Suppressor macrophage treated with lipopolysaccharide for 1 hour (primary cell): ENCODE results near the gene OTOP3.

ENCODE experiments used
- DNase-seq, 3 donors: peaks; one replicate each; pipeline ENCODE4 v3.0.0-alpha.2; 2020 to 2022

OTOP3 gene

DNA sequence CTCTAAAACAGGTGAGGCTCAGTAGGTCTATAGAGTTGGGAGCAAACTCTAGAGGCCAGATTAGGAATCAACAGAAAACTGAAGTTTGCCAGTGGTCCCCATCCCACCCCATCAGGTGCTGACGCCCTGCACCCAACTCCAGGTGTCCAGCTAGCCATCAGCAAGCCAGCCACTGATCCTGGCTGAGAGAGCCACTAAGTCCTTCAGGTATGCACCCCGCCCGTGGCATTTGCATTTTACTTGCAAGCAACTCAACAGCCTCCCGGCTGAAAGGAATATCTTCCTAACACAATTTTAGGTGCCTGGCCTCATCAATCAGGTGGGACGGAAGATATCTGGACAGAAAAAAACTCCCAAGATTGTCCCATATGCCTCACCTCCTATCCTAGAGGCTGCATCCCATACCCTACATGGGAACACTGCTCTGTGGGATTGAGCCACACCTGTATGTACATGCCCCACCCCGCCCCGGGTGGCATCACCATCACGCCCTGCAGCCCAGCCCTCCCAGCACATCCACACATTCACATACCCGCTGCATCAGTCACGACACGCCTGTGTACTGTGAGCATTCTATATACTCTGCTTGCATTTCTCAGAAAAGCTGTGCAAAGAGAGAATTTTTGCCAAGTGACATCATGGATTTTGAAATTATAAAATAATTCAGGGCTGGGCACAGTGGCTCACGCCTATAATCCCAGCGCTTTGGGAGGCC is 8.3 kb downstream of the OTOP3 start:
- DNase-seq = no peak

DNA sequence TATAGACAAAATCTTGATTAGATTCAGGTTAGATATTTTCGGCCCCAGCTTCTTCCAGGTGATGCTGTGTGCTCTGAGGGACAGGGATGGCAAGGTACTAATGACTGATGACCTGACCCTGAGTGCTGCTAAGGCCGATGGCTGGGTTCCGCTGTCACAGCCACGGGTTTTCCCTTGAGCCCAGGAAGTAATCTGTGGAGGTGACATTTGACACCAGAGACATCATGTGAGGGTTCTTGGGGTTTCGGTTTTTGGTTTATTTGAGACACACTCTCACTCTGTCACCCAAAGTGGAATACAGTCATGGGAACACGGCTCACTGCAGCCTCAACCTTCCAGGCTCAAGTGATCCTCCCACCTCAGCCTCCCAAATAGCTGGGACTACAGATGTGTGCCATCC is 9.8 kb downstream of the OTOP3 start:
- DNase-seq = peak in 2 of 3 donors; percentile 30 to 37

DNA sequence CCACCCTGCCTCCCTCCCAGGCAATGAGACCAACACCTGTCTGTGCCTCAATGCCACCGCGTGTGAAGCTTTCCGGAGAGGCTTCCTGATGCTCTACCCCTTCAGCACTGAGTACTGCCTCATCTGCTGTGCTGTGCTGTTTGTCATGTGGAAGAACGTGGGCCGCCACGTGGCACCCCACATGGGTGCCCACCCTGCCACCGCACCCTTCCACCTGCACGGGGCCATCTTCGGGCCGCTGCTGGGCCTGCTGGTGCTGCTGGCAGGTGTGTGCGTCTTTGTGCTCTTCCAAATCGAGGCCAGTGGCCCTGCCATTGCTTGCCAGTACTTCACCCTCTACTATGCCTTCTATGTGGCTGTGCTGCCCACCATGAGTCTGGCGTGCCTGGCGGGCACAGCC is 10.9 kb downstream of the OTOP3 start:
- DNase-seq = no peak

DNA sequence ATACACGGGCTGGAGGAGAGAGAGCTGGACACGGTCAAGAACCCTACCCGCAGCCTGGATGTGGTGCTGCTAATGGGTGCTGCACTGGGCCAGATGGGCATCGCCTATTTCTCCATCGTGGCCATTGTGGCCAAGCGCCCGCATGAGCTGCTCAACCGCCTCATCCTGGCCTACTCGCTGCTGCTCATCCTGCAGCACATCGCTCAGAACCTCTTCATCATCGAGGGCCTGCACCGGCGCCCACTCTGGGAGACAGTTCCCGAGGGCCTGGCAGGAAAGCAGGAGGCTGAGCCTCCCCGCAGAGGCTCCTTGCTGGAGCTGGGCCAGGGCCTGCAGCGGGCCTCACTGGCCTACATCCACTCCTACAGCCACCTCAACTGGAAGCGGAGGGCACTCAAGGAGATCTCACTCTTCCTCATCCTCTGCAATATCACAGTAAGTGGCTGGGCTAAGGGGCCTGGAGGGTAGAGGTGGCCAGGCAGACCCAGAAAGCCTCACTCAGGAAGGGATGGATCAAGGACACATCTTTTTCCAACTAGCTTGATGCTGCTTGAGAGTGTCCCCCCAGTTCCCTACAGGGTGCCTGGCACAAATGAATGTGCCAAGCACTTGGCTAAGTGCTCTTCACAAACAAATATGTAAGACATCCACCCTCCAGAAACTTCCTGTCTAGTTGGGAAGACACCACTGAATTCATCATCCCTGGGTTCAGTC is 11.5 kb downstream of the OTOP3 start:
- DNase-seq = no peak

DNA sequence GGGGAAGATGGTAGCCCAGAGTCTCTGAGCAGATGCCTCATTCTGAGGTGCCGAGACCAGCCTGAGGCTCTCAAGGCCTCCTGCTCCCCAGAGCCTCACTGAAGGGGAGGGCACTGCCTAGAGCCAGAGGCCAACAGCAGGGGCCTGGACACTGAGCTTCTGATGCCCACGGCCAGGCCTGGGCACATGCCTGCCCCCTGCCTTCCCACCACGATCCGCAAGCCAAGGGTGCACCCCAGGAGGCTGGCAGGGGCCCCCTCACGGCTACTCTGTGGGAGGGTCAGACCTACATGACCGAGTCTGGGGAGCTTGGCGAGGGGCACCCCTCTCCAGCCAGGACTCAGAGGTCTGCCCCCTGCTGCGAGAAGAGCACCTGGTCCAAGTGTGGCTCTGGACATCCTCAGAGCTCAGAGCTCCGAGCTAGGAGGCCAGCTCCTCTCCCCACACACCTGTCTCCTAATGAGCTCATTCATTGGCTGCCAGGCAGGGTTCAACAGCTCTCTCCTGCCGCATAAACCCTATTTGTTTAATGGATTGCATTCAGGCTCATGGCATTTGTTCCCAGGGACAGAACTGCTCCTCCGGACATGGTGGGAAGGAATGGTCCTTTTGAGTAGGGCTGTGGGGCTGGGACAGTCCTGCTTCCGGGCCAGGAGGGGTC is 13.9 kb downstream of the OTOP3 start:
- no peak for DNase-seq

DNA sequence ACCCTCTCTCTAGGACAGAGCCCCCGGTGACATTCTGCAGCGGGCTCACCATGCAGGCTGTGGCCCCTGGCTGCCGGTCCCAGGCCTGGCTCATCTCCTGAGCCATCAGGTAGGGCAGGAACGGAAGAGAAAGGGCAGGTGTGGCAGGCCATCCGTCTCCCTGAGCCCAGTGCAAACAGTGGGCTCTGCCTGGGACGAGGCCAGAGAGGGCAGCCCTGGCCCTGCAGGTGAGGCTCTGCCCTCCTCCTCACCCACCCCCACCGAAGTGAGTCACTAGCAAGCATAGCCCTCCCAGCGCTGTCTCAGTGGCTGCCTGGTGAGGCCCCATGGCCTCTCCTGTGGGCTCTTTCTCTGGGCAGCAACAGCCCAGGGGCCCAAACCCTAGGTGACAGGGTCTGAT is 14.5 kb downstream of the OTOP3 start:
- DNase-seq = no peak

DNA sequence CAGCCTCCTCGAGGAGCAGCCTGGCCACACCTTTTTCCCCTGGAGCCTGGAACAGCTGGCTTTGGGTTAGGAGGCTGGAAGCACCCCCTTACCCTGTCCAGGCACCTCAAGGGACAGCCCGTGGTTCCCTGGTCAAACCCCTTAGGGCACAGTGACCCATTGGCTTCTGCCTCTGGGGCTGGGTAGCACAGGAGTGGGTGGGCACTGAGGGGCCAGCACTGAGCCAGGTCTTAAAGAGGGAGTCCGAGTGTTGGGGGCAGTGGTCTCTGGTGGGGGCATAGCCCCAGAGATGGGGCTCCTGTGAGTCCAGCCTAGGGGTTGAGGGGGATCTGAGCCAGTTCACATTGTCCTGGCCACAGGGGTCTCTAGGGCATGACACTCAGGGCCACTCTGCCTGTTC is 15.4 kb downstream of the OTOP3 start:
- DNase-seq = no peak

DNA sequence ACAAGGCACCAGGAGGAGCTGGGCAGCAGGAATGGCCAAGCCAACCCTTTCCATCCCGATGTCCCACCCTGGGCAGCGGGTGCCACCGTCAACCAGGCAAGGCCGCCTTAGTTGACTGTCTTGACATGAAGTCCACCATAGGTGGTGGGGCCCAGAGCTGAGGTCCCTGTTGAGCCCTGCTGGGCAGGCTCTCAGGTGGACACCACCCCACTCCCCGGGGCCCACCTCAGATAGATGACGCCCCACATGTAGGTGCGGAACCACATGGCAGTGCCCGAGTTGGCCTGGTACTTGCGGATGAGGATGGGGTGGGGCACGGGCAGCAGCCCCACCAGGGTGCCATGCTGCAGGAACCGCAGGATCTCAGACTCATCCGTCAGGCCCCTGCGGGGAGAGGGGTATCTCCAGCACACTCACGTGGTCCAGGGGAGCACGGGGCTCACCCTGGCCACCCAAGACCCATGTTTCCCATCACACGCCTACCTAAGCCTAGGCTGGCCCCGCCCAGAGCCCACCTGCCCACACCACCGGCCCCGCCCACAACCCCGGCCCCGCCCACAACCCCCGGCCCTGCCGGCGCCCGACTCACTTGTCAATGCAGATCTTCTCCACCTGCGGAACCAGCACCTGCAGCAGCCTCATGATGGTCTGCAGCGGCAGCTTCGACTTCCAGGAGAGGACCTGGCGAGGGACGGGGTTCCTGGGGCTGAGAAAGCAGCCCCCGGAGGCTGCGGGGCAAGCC is 16.2 kb downstream of the OTOP3 start:
- no peak for DNase-seq

DNA sequence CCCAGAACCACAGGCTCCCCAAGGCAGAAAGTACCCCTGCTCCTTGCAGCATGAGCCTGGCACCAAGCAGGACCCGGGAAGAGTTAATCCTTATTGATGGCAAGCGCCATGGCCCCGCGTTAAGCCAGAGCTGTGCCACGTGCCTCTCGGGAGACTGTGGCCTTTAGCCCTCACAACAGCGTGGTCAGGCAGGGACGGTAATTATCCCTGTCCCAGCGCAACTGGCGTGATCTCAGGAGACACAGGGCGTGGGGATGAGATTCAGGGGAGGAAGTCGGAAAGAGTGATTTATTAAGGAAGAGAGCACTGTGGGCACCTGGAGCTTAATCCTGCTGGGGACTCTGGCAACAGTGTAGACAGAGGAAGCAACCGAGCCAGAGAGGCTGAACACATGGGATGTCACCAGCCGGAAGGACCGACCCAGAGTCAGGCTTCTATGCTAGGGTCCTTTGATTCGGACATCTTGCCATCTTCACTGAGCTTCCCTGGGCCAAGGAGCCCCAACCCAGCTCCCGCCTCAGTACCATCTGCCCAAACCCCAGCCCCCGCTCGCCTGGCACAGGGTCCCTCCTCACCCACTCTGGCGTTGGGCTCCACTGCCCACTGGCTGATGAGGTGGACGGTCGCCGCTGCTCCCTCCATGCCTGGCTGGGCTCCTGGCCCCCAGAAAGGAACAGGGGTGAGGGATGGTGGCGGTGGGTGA is 16.9 kb downstream of the OTOP3 start:
- DNase-seq = no peak

DNA sequence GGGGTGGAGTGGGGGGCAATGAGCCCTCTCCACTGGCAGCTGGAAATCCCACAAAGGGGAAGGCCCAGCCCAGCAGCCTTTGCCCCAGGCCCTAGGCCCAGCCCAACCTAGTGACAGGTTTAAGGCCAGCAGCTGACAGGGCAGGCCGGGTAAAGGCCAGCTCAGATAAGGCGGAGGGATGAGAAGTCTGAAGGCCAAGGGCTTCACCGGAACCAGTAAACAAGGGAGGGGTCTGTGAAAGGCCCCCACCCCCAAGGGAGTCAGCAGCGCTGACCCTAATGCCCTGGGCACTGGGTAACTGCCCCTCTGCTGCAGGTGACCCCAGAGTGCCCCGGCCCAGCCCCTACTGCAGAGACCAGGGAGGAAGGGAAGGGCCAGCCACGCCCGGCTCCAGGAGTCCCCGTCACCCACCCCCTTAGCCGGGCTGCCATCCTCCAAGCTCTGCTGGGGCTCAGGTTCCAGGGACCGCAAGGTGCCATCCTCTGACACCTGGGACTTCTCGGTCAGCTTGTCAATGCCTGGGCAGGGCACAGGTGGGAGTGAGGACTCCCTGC is 17.5 kb downstream of the OTOP3 start:
- no peak for DNase-seq

DNA sequence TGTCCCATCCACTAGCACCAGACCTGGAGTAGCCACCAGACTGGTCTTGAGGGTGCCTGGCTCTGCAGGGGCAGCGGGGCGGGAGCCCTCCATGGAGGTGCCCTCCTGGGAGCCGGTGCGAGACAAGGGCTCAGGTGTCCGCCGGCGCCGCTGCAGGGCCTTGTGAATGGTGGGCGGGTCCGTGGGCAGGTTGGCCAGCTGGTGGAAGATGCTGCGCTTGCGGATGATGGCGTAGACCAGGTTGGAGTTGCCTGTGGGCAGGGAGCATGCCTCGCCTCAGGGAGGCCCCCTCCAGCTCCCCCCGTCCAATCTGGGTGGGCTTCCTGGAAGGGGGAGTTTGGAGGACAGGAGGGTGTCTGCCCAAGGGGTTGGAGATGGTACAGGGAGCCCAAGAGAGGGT is 18.4 kb downstream of the OTOP3 start:
- DNase-seq = no peak

DNA sequence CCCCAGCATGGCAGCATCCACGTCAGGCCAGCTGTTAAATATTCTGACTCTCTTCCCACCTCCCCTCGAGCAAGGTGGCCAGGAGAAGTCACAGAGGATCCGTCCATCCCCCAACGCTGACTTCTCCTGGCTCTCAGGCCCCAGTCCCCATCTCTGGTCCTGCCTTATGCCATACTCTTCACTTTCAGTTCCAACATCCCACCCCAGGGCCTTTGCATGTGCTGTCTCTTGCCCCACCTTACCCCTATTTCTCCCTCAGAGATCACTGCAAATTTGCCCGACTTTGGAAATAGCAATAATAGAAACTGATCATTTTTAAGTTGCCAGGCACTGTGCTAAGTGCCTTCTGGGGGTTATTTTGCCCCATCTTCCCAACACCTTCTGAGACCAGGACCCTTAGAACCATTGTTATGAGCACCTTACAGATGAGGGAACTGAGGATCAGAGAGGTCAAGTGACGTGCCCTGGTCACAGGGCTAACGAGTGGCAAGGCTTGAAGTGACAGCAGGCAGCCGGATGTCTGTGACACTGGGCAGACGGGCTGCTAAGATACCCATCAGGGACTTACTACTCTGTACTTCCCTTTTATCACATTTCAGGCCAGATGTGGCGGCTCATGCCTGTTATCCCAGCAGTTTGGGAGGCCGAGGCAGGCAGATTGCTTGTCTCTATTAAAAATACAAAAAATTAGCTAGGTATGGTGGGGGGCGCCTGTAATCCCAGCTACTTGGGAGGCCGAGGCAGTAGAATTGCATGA is 19.1 kb downstream of the OTOP3 start:
- DNase-seq = peak in 1 of 3 donors; percentile 32

DNA sequence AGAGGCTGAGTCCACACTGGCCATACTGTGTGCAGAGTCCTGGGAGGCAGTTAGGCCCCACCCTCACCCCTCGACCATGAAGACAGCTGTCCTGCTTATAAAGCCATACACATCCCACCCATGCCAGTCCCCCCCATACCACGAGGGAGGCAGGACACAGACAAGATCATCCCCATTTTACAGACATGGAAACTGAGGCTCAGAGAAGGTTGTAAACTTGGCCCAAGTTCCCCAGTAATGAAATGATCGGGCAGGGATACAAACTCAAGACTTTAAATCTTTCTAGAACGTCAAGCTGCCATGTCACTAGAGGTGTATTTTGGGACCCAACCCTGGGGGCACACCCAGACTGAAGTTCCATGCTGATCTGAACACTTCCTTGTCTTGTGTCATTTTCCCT is 20.4 kb downstream of the OTOP3 start:
- DNase-seq = no peak

DNA sequence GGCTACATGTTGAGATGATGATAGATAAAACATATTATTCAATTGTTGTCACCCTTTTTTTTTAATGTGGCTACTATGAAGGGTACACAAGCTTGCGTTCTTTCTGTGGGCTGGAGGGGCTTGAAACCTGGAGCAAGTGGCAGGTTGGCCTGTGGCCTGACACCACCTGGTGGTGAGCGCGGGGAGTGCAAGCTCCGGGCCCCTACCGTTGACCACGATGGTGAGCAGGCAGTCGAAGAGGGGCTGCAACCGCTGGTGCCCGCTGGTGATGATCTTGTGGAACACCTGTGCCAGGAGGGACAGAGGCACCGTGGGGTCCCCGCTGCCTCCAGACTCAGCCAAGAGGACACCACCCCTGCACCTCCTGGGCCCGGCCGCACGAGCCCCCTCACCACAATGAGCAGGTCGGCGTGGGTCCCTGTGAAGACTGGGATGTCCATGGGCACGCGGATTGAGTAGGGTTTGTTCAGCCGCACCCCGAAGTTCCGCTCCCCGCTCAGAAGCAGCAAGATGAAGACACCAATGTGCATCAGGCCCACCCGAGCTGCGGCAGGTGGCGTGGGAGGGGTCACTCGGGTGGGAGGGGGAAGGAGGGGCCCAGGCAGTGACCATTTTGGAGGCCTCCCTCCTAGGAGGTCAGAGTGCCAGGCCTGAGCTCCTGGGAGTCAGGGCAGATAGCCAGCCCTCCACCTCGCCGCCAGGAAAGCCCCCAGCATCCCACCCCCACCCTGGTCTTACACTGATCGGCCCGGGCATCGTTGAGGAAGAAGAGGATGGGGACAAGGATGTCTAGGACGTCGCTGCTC is 22.4 kb downstream of the OTOP3 start:
- peak; percentile 77 to 88 (median 81) for DNase-seq

DNA sequence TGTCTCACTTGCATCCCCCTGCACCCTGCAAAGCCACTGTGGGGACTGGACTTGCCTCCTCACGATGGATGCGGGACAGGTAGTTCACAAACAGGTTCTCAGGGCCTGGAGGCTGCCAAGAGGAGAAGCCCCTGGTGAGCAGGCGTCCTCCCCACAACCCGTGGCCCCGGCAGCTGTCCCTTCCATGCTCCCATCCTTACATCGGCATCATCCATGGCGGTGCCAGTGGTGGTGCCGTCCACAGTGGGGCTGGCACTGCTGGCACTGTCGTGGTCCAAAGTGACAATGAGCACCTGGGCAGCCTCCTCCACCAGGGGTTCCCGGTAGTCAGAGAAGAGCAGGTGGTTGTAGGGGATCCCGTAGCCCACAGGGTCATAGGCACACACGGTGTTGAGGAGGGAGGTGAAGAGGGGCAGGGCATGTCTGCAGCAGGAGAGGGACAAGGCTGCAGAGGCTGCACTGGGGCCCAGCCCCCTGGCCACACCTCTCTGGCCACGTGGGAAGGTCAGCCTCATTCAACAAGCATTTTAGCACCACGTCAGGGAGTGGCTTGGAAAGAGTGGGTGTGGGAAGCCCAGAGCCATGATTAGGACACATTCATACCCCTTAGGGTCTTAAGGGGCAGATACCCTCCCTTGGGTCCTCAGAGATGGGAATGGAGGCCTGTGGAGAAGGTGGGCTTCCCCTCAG is 24.3 kb downstream of the OTOP3 start:
- peak in 2 of 3 donors; percentile 31 to 33 for DNase-seq

DNA sequence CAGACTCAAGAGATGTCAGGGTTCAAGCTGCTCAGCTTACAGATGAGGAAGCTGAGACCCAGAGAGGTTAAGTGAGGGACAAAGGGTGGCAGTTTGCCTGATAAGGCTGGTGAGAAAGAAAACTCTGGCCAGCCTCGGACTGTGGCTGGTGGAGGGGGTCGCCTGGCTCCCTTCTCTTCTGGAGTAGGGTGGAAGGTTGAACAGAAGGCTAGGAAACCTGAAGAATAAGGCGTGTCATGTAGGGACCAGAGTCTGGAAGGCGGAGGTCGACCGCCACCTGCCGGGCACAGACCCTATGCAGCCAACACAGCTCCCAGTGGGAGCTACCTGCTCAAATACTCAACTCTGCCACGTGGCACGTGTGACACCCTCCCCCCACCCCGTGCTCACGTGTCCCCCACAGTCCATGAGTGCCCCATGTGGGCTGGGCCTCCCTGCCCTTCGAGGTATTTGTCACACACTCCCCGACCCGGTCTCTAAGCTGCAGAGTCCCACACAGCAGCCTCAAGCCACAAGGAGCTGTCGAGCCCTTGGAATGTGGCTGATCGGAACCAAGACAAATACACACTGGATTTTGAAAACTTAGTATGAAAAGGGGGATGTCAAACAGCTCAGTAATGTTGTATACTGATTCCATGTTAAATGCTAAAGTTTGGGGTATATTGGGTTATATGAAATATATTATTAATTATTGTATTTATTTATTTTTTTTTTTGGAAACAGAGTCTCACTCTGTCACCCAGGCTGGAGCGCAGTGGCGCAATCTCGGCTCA is 25.1 kb downstream of the OTOP3 start:
- peak; percentile 36 to 69 (median 37) for DNase-seq

DNA sequence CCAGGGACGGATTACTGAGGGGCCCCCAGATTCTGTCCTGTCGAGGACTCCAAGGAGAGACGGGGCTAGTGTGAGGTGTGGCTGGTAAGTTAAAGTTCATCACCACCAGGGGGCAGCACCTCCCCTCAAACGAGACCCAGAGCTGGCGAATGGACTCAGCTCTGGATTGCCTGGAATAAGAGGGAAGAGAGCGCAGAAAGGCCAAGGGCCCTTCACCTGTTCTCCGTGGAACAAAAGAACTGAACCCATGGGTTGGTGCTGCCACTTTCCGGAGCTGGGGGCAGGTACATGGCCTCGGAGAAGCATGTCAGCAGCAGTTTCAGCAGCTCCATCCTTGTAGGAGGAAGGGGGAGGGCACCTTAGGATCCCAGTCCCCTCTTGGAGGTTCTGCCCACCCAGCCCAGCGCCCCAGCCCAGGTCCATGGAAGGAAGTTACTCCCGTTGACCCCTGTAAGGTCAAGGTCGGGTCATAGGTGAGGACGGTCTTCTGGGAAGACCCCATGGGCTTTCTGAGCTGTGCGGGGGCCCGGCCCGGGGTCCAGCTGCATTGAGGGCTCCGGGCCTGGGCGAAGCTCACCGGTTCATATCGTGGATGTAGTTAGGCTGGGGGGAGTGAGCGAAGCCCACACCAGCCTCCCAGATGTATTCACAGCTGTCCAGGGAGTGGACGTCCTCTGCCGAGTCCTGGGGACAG is 26.1 kb downstream of the OTOP3 start:
- peak; percentile 86 to 95 (median 94) for DNase-seq

DNA sequence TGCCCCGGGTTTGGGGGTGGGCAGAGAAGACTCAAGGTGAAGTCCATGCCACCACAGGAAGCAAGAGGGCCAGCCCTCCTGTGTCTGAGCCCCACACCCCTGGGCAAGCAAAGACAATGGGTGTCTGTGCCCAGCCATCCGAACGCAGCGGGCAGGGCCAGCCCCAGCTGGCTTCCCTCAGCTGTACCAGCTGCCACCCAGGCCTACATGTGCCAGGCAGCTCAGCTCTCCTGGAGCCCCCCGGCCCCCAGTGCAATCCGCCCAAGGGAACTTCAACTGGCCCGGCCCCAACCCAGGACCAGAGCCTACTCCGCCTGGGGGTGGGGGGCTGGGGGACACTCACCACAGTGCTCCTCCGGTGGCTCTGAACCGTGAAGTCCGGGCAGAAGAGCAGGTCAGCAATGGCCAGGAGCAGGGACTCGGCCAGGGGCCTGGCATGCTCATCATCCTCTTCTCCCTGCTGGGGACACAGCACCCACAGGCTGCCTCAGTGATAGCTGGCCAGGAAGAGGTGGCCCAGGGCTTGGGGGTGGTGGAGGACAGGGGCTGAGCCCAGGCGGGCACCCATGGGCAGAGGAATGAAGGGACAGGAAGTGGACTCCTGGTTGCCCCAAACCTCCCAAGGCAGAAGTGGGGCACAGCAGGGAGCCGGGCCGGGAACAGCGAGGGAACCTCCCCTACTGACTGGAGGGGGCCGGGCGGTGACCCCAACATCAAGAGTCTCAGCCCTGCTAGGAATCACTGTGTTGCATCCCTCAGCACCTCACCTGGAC is 27.1 kb downstream of the OTOP3 start:
- no peak for DNase-seq
